Measurements from ENCODE around the gene ZSWIM3.

ZSWIM3 gene

GRCh38 chr20:45883100-45883469 is 25.7 kb downstream of the ZSWIM3 start:
- H3K27ac ChIP-seq = no peak overlapping the region

GRCh38 chr20:45886590-45887345 is 29.4 kb downstream of the ZSWIM3 start:
- TF ChIP-seq CTCF (IDR thresholded peaks at IDR 0.05) (no peak), ZFX (IDR thresholded peaks at IDR 0.05; ENCODE audit: borderline replicate concordance) (no peak)
- H3K27ac ChIP-seq = no peak overlapping the region

More at GRCh38 chr20:45883100-45883469, 25.7 kb downstream of the ZSWIM3 start:
- TF ChIP-seq ZFX (IDR thresholded peaks at IDR 0.05; ENCODE audit: borderline replicate concordance) = no peak
- TF ChIP-seq CTCF (IDR thresholded peaks at IDR 0.05) = no peak

- no peak within 1 kb of the TSS for H3K27ac ChIP-seq
- no peak for TF ChIP-seq CTCF (IDR thresholded peaks at IDR 0.05)
- no peak for TF ChIP-seq ZFX (IDR thresholded peaks at IDR 0.05; ENCODE audit: borderline replicate concordance)
Measured at GRCh38 chr20:45887346-45887715, 29.9 kb downstream of the ZSWIM3 start, which contains the start of gene SPATA25. SPATA25 (minus strand) TSS chr20:45887622; CDS start chr20:45887590, 32 bp downstream.

- H3K27ac ChIP-seq = no peak overlapping the region
- no peak for TF ChIP-seq ZFX (IDR thresholded peaks at IDR 0.05; ENCODE audit: borderline replicate concordance)
- TF ChIP-seq CTCF (IDR thresholded peaks at IDR 0.05) = no peak
Measured at GRCh38 chr20:45888681-45889080, 31.3 kb downstream of the ZSWIM3 start.

GRCh38 chr20:45890077-45890984 is 32.9 kb downstream of the ZSWIM3 start:
- H3K27ac ChIP-seq = peak overlapping the region; percentile 62
- peak; percentile 46 for TF ChIP-seq CTCF (IDR thresholded peaks at IDR 0.05)
- no peak for TF ChIP-seq ZFX (IDR thresholded peaks at IDR 0.05; ENCODE audit: borderline replicate concordance)

GRCh38 chr20:45890985-45891983 is 33.9 kb downstream of the ZSWIM3 start, which contains the start of the genes CTSA and NEURL2:
CTSA (plus strand) TSS chr20:45891335; CDS start chr20:45891569, 234 bp downstream.
NEURL2 (minus strand) TSS chr20:45891208; CDS start chr20:45890991, 217 bp downstream.
- H3K27ac ChIP-seq = peak within 1 kb of the TSS; percentile 62
- TF ChIP-seq CTCF (IDR thresholded peaks at IDR 0.05) (no peak), ZFX (IDR thresholded peaks at IDR 0.05; ENCODE audit: borderline replicate concordance) (no peak)

Data from 22Rv1 (cell line).